SK-N-SH (cell line): Measurements from ENCODE around the gene CYSTM1. TPM values are rescaled to one million over a fixed set of nuclear protein-coding genes. Genes with fewer than 3 reads are reported as not detected.

Experiments used
- CTCF ChIA-PET: fragments of 300-600, 350-600 bp; formaldehyde crosslinking; extraction: SDS; loops from one replicate; lab custom pipeline; 2021; lab: Yijun Ruan, JAX
- POLR2A ChIA-PET: fragments of 350-600 bp; sonication (Branson Sonifier 250); formaldehyde crosslinking; extraction: SDS; loops from one replicate; lab custom pipeline; 2020; ENCODE audit warnings: antibody characterized with exemption, inconsistent platforms; lab: Yijun Ruan, JAX
- DNase-seq: peaks from one replicate; pipeline ENCODE4 v3.0.0; 2012
- H2AFZ ChIP-seq: fragments of 200-600 bp; sonication (generic); 2 replicates; pipeline ENCODE4 v1.8.1; 2016; ENCODE audit warnings: antibody characterized with exemption, mild to moderate bottlenecking, low read depth
- H3F3A ChIP-seq: fragments of 200-600 bp; sonication (generic); replicated peaks from 2 replicates; pipeline ENCODE3; 2016; ENCODE audit warnings: antibody characterized with exemption, mild to moderate bottlenecking; ENCODE audit not compliant: insufficient read depth
- H3K27ac ChIP-seq, 2 experiments: fragments of 200-500 bp in 1 of 2; fragments of 200-600 bp in 1 of 2; sonication (Bioruptor generic) in 1 of 2; sonication (generic), shearing (Covaris generic) in 1 of 2; 2 replicates each; pipeline versions ENCODE4 v1.5.1 to v1.6.1; 2014 to 2016; ENCODE audit warnings: low read depth in 2 of 2, inconsistent platforms in 1 of 2, low read length in 1 of 2, mild to moderate bottlenecking in 1 of 2, mixed read lengths in 1 of 2
- H3K27me3 ChIP-seq: fragments of 200-600 bp; sonication (generic), shearing (Covaris generic); 2 replicates; pipeline ENCODE4 v1.6.1; 2016; ENCODE audit warnings: mixed run types; ENCODE audit not compliant: insufficient read depth
- H3K36me3 ChIP-seq, 2 experiments: fragments of 200-500 bp in 1 of 2; fragments of 200-600 bp in 1 of 2; sonication (Bioruptor generic) in 1 of 2; sonication (generic) in 1 of 2; replicated peaks in 1 of 2; 2 replicates each; pipeline versions ENCODE3 to v1.5.1; 2014 to 2016; ENCODE audit warnings: low read length in 1 of 2, mild to moderate bottlenecking in 1 of 2; ENCODE audit not compliant: insufficient read depth in 2 of 2, control insufficient read depth in 1 of 2
- H3K4me1 ChIP-seq, 2 experiments: fragments of 200-500 bp in 1 of 2; fragments of 200-600 bp in 1 of 2; sonication (Bioruptor generic) in 1 of 2; sonication (generic), shearing (Covaris generic) in 1 of 2; 2 replicates each; pipeline versions ENCODE4 v1.5.1 to v1.6.1; 2014 to 2016; ENCODE audit warnings: low read depth in 1 of 2, low read length in 1 of 2, mixed run types in 1 of 2; ENCODE audit not compliant: insufficient read depth in 2 of 2, control insufficient read depth in 1 of 2
- H3K4me2 ChIP-seq: fragments of 200-600 bp; sonication (generic), shearing (Covaris generic); 2 replicates; pipeline ENCODE4 v1.6.1; 2017; ENCODE audit warnings: mixed run types
- H3K4me3 ChIP-seq, 2 experiments: fragments of 200-500 bp in 1 of 2; fragments of 200-600 bp in 1 of 2; sonication (Bioruptor generic) in 1 of 2; sonication (generic), shearing (Covaris generic) in 1 of 2; 2 replicates each; pipeline versions ENCODE4 v1.5.1 to v1.8.1; 2014 to 2016; ENCODE audit warnings: low read depth in 2 of 2, inconsistent platforms in 1 of 2, low read length in 1 of 2, mild to moderate bottlenecking in 1 of 2, mixed read lengths in 1 of 2, moderate library complexity in 1 of 2
- H3K79me2 ChIP-seq: fragments of 200-600 bp; sonication (generic); 2 replicates; pipeline ENCODE4 v1.8.1; 2017; ENCODE audit warnings: mild to moderate bottlenecking; ENCODE audit not compliant: insufficient read depth
- H3K9ac ChIP-seq: fragments of 200-600 bp; sonication (generic); 2 replicates; pipeline ENCODE4 v1.6.1; 2017; ENCODE audit warnings: mixed run types
- H3K9me2 ChIP-seq: fragments of 200-600 bp; sonication (generic); 2 replicates; pipeline ENCODE4 v1.6.1; 2017; ENCODE audit warnings: mixed run types
- H3K9me3 ChIP-seq: fragments of 200-600 bp; sonication (generic); 2 replicates; pipeline ENCODE4 v1.6.1; 2017; ENCODE audit warnings: mixed run types, mild to moderate bottlenecking, moderate library complexity
- H4K20me1 ChIP-seq: fragments of 200-600 bp; sonication (generic); 2 replicates; pipeline ENCODE4 v1.6.1; 2017; ENCODE audit warnings: mild to moderate bottlenecking, mixed run types; ENCODE audit not compliant: insufficient read depth
- EP300 ChIP-seq, 2 experiments: IDR thresholded peaks; 2 replicates each; pipeline versions ENCODE4 v1.4.0 to v1.6.1; 2012; ENCODE audit warnings: borderline replicate concordance in 1 of 2, low read depth in 1 of 2, low read length in 1 of 2
- EZH2phosphoT487 ChIP-seq: fragments of 200-600 bp; sonication (generic); IDR thresholded peaks from 2 replicates; pipeline ENCODE4 v1.6.1; 2017; ENCODE audit warnings: low read depth, mixed run types, mild to moderate bottlenecking, antibody characterized with exemption, moderate library complexity, borderline replicate concordance
- FOSL2 ChIP-seq: IDR thresholded peaks from 2 replicates; pipeline ENCODE4 v1.4.0; 2012; ENCODE audit warnings: low read depth, mild to moderate bottlenecking, moderate library complexity, borderline replicate concordance
- FOXM1 ChIP-seq: IDR thresholded peaks from 2 replicates; pipeline ENCODE4 v1.4.0; 2012; ENCODE audit warnings: low read depth, mild to moderate bottlenecking
- GATA2 ChIP-seq: sonication (generic); formaldehyde crosslinking; IDR thresholded peaks from 2 replicates; pipeline ENCODE4 v1.5.0; 2020; ENCODE audit warnings: mild to moderate bottlenecking, missing genetic modification reagents
- JUND ChIP-seq: IDR thresholded peaks from 2 replicates; pipeline ENCODE4 v1.4.0; 2012
- MEF2A ChIP-seq: IDR thresholded peaks from 2 replicates; pipeline ENCODE4 v1.4.0; 2012; ENCODE audit warnings: low read depth, borderline replicate concordance
- NFIC ChIP-seq: IDR thresholded peaks from 2 replicates; pipeline ENCODE4 v1.4.0; 2012; ENCODE audit warnings: borderline replicate concordance
- POLR2AphosphoS5 ChIP-seq: IDR thresholded peaks from 2 replicates; pipeline ENCODE4 v1.6.1; 2012; ENCODE audit warnings: low read depth, low read length
- RAD21 ChIP-seq: IDR thresholded peaks from 2 replicates; pipeline ENCODE4 v1.6.1; 2012; ENCODE audit warnings: mild to moderate bottlenecking, low read length
- RCOR1 ChIP-seq: fragments of 150-350 bp; IDR thresholded peaks from 2 replicates; pipeline ENCODE4 v1.6.1; 2017; ENCODE audit warnings: antibody characterized with exemption, low read length
- REST ChIP-seq: IDR thresholded peaks from 2 replicates; pipeline ENCODE4 v1.6.1; 2012; ENCODE audit warnings: mild to moderate bottlenecking, low read depth, low read length, moderate library complexity
- SMC3 ChIP-seq: IDR thresholded peaks from 2 replicates; pipeline ENCODE4 v1.6.1; 2012; ENCODE audit warnings: low read depth, low read length, improper control_type of control experiment
- TAF1 ChIP-seq: IDR thresholded peaks from 2 replicates; pipeline ENCODE4 v1.6.1; 2012; ENCODE audit warnings: low read depth, mild to moderate bottlenecking, low read length, moderate library complexity, borderline replicate concordance
- TCF12 ChIP-seq: IDR thresholded peaks from 2 replicates; pipeline ENCODE4 v1.4.0; 2012
- TEAD4 ChIP-seq: IDR thresholded peaks from 2 replicates; pipeline ENCODE4 v1.4.0; 2012; ENCODE audit warnings: mild to moderate bottlenecking, borderline replicate concordance; ENCODE audit not compliant: insufficient read depth
- USF2 ChIP-seq: fragments of 150-350 bp; IDR thresholded peaks from 2 replicates; pipeline ENCODE4 v1.6.1; 2017; ENCODE audit warnings: antibody characterized with exemption, low read length, low read depth, borderline replicate concordance
- YY1 ChIP-seq: IDR thresholded peaks from 2 replicates; pipeline ENCODE4 v1.4.0; 2012; ENCODE audit warnings: low read depth, mild to moderate bottlenecking
- WGBS: methylation state at CpG from one replicate; pipeline ENCODE4 v1.1.6; 2017; ENCODE audit warnings: low lambda C conversion rate; 5-methylcytosine and 5-hydroxymethylcytosine counted together
- polyA plus RNA-seq, 3 experiments: library from polyadenylated mRNA; depleted of rRNA; stranded (reverse); fragments of >200 nt; gene quantifications; 2 replicates each; pipeline ENCODE4 v1.2.3, GENCODE V29; 2012
- TF ChIP-seq, protein P1 (sequence below): IDR thresholded peaks from 2 replicates; pipeline ENCODE4 v1.4.0; 2012; ENCODE audit warnings: low read depth
- TF ChIP-seq, protein P2 (sequence below): fragments of 150-350 bp; IDR thresholded peaks from 2 replicates; pipeline ENCODE4 v1.6.1; 2016; ENCODE audit warnings: mild to moderate bottlenecking, low read depth, low read length
- TF ChIP-seq, protein P3 (sequence below): IDR thresholded peaks from 2 replicates; pipeline ENCODE4; 2012

The CYSTM1 gene
- polyA plus RNA-seq, 1 of the 3 experiments (the other 2 are of a cell fraction) = 27.1 TPM

DNA sequence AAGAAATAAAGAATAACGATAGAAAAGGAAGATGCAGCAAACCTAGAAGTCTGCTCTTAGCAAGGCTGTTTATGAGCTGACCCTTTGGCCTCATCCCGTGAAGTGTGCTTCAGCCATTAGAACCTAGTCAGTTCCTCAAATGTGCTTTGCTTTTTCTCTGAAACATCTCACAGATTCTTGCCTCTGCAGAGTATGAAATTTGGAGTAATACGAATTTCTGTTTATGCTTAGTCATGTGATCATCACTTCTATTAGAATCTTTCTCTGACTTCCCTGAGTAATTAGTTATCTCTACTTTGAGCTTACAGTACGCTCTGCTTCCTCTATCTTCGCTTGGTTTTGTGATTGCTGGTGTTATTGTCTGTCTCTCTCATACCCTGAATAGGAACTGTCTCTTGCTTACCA is 11.3 kb downstream of the CYSTM1 start:
- peaks cover 16 to 23% of the 10 kb centered on the region in 2 experiments; a peak in 3 of 4 replicates for H3K4me1 ChIP-seq
- no peak overlapping the region for H3K4me2 ChIP-seq
- H3K79me2 ChIP-seq = no peaks in the 10 kb centered on the region
- no peak overlapping the region for H2AFZ ChIP-seq
- H3K4me3 ChIP-seq = no peak overlapping the region
- H3K27ac ChIP-seq = no peak overlapping the region
- no peaks in the 10 kb centered on the region for H3K9me2 ChIP-seq
- TF ChIP-seq EZH2phosphoT487 (no peak), YY1 (no peak), TCF12 (no peak), RAD21 (no peak), EP300 (IDR thresholded peaks at IDR 0.05; ENCODE audit: borderline replicate concordance in 1 of 2, low read depth in 1 of 2, low read length in 1 of 2) (no peak), USF2 (no peak)
- TF ChIP-seq, protein P1, sequence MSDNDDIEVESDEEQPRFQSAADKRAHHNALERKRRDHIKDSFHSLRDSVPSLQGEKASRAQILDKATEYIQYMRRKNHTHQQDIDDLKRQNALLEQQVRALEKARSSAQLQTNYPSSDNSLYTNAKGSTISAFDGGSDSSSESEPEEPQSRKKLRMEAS = no peak
- H4K20me1 ChIP-seq = no peaks in the 10 kb centered on the region
- no peaks in the 10 kb centered on the region for H3K9me3 ChIP-seq
- H3F3A ChIP-seq = peaks cover 5% of the 10 kb centered on the region
- no peak for DNase-seq
- 87% methylated on average over 5 of the region's 5 CpGs for WGBS
- no peak overlapping the region for H3K9ac ChIP-seq
- POLR2A ChIA-PET = no interaction called here
- CTCF ChIA-PET = interaction anchor here (1.4 kb wide), 1 partner anchor 165 kb away, joined by 6 read pairs; no protein-coding TSS in a partner anchor
- no peaks in the 10 kb centered on the region for H3K36me3 ChIP-seq
- H3K27me3 ChIP-seq = no peaks in the 10 kb centered on the region

GRCh38 chr5:140189253-140189652 is 14.3 kb downstream of the CYSTM1 start:
- no peaks in the 10 kb centered on the region for H3K9me3 ChIP-seq
- H3K27ac ChIP-seq = peak overlapping the region in 1 of 2 experiments; percentile 78; a peak in 1 of 4 replicates
- H3K4me3 ChIP-seq = no peak overlapping the region
- H3K4me1 ChIP-seq = peaks cover 0 to 5% of the 10 kb centered on the region in 2 experiments; a peak in 2 of 4 replicates
- no peaks in the 10 kb centered on the region for H3K36me3 ChIP-seq
- no peak overlapping the region for H2AFZ ChIP-seq
- H3K4me2 ChIP-seq = no peak overlapping the region
- DNase-seq = no peak
- H4K20me1 ChIP-seq = no peaks in the 10 kb centered on the region
- ChIA-PET POLR2A (no interaction called here), CTCF (interaction anchor here (0.8 to 1.7 kb wide), 2 partner anchors 55 to 163 kb away, joined by 4 read pairs; no protein-coding TSS in a partner anchor)
- no peaks in the 10 kb centered on the region for H3K79me2 ChIP-seq
- H3K27me3 ChIP-seq = no peaks in the 10 kb centered on the region
- no peaks in the 10 kb centered on the region for H3K9me2 ChIP-seq
- peaks cover 5% of the 10 kb centered on the region for H3F3A ChIP-seq
- no peak overlapping the region for H3K9ac ChIP-seq
- 83% methylated on average over 2 of the region's 2 CpGs for WGBS
- no peak for TF ChIP-seq EZH2phosphoT487
- TF ChIP-seq, protein P2, sequence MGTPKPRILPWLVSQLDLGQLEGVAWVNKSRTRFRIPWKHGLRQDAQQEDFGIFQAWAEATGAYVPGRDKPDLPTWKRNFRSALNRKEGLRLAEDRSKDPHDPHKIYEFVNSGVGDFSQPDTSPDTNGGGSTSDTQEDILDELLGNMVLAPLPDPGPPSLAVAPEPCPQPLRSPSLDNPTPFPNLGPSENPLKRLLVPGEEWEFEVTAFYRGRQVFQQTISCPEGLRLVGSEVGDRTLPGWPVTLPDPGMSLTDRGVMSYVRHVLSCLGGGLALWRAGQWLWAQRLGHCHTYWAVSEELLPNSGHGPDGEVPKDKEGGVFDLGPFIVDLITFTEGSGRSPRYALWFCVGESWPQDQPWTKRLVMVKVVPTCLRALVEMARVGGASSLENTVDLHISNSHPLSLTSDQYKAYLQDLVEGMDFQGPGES = no peak
- TF ChIP-seq, protein P1 = no peak
- TF ChIP-seq, protein P3, sequence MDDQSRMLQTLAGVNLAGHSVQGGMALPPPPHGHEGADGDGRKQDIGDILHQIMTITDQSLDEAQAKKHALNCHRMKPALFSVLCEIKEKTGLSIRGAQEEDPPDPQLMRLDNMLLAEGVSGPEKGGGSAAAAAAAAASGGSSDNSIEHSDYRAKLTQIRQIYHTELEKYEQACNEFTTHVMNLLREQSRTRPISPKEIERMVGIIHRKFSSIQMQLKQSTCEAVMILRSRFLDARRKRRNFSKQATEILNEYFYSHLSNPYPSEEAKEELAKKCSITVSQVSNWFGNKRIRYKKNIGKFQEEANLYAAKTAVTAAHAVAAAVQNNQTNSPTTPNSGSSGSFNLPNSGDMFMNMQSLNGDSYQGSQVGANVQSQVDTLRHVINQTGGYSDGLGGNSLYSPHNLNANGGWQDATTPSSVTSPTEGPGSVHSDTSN = no peak
- no peak for TF ChIP-seq SMC3
- TF ChIP-seq RAD21 = no peak
- no peak for TF ChIP-seq NFIC
- no peak for TF ChIP-seq RCOR1
- TF ChIP-seq TEAD4 = no peak
- no peak for TF ChIP-seq MEF2A
- TF ChIP-seq EP300 (IDR thresholded peaks at IDR 0.05; ENCODE audit: borderline replicate concordance in 1 of 2, low read depth in 1 of 2, low read length in 1 of 2) = no peak
- TF ChIP-seq REST = no peak
- no peak for TF ChIP-seq TAF1
- no peak for TF ChIP-seq YY1
- no peak for TF ChIP-seq FOSL2
- no peak for TF ChIP-seq GATA2 (CRISPR knock-in tag)
- no peak for TF ChIP-seq POLR2AphosphoS5
- TF ChIP-seq FOXM1 = no peak
- TF ChIP-seq JUND = no peak
